C4-2B (cell line): Measurements from ENCODE around the gene SGCB.
A peak's percentile ranks its signal among the peaks of the same experiment; 100 is the strongest.
"Not testable (repeated sequence)": the region's sequence is repeated elsewhere in the genome, so short reads cannot be mapped to it uniquely, and the experiment has no call there.

Source experiments
- H3K27ac ChIP-seq: fragments of 450-650 bp; 2 replicates; pipeline ENCODE4 v1.5.1; 2017
- CTCF ChIP-seq: fragments of 450-650 bp; conservative IDR thresholded peaks from 2 replicates; pipeline ENCODE4 v1.5.1; 2017; ENCODE audit warnings: mild to moderate bottlenecking
- ZFX ChIP-seq: fragments of 450-650 bp; IDR thresholded peaks from 2 replicates; pipeline ENCODE4 v1.6.1; 2017

SGCB gene

GRCh38 chr4:52038103-52038912 lies at the start of gene SGCB:
Gene SGCB, minus strand, starts transcription at chr4:52038299. Its CDS starts 40 bp downstream, at chr4:52038259.
- peak within 1 kb of the TSS; percentile 64 for H3K27ac ChIP-seq
- TF ChIP-seq CTCF (no peak), ZFX (peak; percentile 60)

- not testable (repeated sequence) for H3K27ac ChIP-seq
Measured at GRCh38 chr4:52086425-52086824, 48.3 kb upstream of the SGCB start.

- no peak for TF ChIP-seq CTCF
- TF ChIP-seq ZFX, result no peak
- no peak overlapping the region for H3K27ac ChIP-seq
Measured at GRCh38 chr4:52081216-52081615, 43.1 kb upstream of the SGCB start.

GRCh38 chr4:52079659-52080058 lies 41.6 kb upstream of the SGCB start:
- H3K27ac ChIP-seq, result no peak overlapping the region
- TF ChIP-seq ZFX (no peak), CTCF (no peak)

GRCh38 chr4:52076731-52077130 lies 38.6 kb upstream of the SGCB start:
- H3K27ac ChIP-seq, result no peak overlapping the region
- TF ChIP-seq CTCF (no peak), ZFX (no peak)

GRCh38 chr4:52071791-52072546 lies 33.9 kb upstream of the SGCB start:
- no peak overlapping the region for H3K27ac ChIP-seq
- no peak for TF ChIP-seq ZFX
- TF ChIP-seq CTCF, result no peak

- no peak overlapping the region for H3K27ac ChIP-seq
- TF ChIP-seq CTCF (no peak), ZFX (no peak)
Measured at GRCh38 chr4:52069571-52069970, 31.5 kb upstream of the SGCB start.
